NB4 (cell line): Measurements from ENCODE around the gene SCART1.

ENCODE experiments used
- DNase-seq: peaks from one replicate; pipeline ENCODE4 v3.0.0; 2010; ENCODE audit warnings: low read depth
- H3K4me3 ChIP-seq: one replicate; pipeline ENCODE4 v1.5.1; 2011; ENCODE audit warnings: mild to moderate bottlenecking, low read depth, low read length, moderate library complexity
- MYC ChIP-seq: IDR thresholded peaks from 2 replicates; pipeline ENCODE4 v1.6.1; 2011; ENCODE audit warnings: low read depth, low read length
- POLR2A ChIP-seq: IDR thresholded peaks from 2 replicates; pipeline ENCODE4 v1.6.1; 2011; ENCODE audit warnings: mild to moderate bottlenecking; ENCODE audit not compliant: insufficient read length; ENCODE audit errors: extremely low read depth
- TF ChIP-seq, protein P1 (sequence below): IDR thresholded peaks from one replicate; pipeline ENCODE4 v1.5.1; 2012; ENCODE audit warnings: low read depth, low read length
- TF ChIP-seq, protein P2 (sequence below): IDR thresholded peaks from 2 replicates; pipeline ENCODE4 v1.6.1; 2011; ENCODE audit warnings: low read depth, low read length

Gene SCART1

DNA sequence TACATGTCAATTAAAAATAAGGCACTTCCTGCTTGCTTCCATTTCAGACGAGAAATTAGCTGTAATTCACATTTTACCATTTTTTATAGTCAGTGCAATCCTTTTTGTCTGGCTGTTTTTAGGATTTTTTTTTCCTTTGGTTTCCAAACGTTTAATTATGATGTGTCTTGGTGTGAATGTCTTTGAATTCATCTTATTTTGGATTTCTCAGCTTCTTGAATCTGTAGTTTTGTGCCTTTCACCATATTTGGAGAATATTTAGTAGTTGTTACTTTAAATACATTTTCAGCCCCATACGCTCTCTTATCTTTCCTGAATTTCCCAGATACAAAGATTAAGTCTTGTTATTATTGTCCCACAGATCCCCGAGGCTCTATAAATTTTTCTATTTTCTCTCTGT lies 2.4 kb upstream of the SCART1 start:
- TF ChIP-seq, protein P1, sequence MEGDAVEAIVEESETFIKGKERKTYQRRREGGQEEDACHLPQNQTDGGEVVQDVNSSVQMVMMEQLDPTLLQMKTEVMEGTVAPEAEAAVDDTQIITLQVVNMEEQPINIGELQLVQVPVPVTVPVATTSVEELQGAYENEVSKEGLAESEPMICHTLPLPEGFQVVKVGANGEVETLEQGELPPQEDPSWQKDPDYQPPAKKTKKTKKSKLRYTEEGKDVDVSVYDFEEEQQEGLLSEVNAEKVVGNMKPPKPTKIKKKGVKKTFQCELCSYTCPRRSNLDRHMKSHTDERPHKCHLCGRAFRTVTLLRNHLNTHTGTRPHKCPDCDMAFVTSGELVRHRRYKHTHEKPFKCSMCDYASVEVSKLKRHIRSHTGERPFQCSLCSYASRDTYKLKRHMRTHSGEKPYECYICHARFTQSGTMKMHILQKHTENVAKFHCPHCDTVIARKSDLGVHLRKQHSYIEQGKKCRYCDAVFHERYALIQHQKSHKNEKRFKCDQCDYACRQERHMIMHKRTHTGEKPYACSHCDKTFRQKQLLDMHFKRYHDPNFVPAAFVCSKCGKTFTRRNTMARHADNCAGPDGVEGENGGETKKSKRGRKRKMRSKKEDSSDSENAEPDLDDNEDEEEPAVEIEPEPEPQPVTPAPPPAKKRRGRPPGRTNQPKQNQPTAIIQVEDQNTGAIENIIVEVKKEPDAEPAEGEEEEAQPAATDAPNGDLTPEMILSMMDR = no peak
- TF ChIP-seq POLR2A (no peak), MYC (no peak)
- TF ChIP-seq, protein P2, sequence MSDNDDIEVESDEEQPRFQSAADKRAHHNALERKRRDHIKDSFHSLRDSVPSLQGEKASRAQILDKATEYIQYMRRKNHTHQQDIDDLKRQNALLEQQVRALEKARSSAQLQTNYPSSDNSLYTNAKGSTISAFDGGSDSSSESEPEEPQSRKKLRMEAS = no peak
- DNase-seq = no peak
- H3K4me3 ChIP-seq = no peak overlapping the region

DNA sequence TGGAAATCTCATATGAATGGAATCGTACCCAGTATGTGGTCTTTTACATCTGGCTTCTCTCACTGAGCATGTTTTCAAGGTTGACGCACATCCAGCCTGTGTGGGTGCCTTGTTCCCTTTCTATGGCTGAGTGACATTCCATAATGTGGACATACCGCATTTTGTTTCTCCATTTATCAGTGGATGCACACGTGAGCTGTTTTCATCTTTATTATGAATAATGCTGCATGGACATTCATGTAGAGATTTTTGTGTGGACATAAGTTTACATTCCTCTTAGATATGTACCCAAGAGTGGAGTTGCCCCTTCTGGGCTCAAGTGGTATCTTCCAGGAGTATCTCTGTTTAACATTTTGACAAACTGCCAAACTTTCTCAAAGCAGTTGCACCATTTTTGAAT lies 1.3 kb upstream of the SCART1 start:
- DNase-seq = no peak
- H3K4me3 ChIP-seq = no peak overlapping the region
- TF ChIP-seq MYC = no peak
- TF ChIP-seq, protein P2 = no peak
- TF ChIP-seq, protein P1 = no peak
- TF ChIP-seq POLR2A = no peak

DNA sequence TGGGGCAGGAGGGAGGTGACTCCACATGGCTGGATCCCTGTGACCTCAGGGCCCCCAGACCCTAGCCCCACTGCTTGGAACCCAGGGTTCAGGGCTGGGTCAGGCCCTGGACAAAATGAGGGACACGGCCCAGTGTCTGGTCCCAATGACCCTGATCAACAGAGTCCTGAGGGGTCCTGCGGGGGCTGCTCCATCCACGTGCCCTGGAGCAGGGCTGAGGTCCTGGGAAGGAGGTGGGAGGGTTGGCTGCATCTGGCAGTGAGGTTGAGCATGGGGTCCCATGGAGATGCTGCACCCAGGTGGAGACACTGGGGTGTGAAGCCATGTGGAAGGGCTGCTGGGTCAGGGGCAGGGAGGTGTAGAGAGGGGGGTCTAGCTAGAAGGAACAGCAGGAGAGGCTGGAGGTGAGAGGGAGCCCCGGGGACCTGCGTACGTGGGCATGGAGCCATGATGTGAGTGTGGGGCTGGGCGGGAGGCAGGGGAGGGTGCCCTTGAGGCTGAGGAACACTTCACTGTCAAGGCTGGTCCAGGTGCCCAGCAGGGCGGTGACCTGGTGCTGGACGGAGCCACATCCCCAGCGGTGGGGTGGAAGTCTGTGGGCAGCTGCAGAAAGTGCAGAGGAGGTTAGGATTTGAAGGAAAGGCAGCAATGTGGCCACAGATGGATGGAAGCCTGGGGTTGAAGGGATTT lies 604 bp downstream of the SCART1 start:
- peak overlapping the region; percentile 6 for H3K4me3 ChIP-seq
- TF ChIP-seq MYC = no peak
- TF ChIP-seq POLR2A = no peak
- TF ChIP-seq, protein P1 = no peak
- TF ChIP-seq, protein P2 = no peak
- DNase-seq = no peak

DNA sequence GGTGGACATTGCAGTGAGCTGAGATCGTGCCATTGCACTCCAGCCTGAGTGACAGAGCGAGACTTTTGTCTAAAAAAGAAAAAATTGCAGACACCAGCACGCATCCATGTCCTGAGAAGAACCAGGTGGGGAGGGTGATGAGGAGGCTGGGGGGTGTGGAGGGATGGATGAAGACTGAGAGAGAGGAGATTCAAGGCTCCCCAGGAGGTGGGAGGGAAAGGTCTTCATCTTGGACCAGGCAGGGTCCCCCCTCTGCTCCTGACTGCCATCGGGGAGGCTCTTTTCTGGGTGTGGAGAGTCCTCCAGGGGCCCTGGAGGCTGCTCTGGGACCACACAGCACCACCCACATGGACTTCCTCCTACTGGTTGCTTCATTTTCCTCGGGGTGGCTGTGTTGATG lies 1.5 kb downstream of the SCART1 start:
- DNase-seq = peak; percentile 55
- H3K4me3 ChIP-seq = peak overlapping the region; percentile 3
- TF ChIP-seq, protein P2 = no peak
- no peak for TF ChIP-seq POLR2A
- no peak for TF ChIP-seq MYC
- TF ChIP-seq, protein P1 = no peak

DNA sequence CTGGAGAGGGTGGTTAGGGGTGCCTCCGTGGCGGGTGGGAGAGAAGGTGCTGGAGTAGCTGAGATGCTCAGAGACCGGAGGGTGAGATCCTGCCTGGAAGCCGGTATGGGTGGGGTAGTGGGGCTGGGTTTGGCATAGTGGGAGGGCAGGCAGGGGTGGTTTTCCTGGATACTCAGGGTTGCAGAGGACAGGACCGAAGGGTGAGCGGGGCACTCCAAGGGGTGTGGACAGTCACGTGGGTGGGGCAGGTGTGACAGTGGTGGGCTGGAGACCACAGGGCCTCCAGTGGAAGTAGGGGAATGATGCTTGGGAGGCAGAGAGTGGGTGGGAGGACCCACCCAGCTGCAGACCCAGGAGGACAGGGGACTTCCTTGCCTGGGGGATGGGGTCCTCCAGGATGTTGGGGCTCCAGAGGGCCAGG lies 1.9 kb downstream of the SCART1 start:
- TF ChIP-seq POLR2A (no peak), MYC (no peak)
- TF ChIP-seq, protein P2 = no peak
- TF ChIP-seq, protein P1 = no peak
- DNase-seq = no peak
- H3K4me3 ChIP-seq = no peak overlapping the region
